Neutrophil (primary cell): ENCODE results near the gene UBALD2.

Experiments used
- H3K27ac ChIP-seq: fragments of 200-600 bp; sonication (generic); 2 replicates; pipeline ENCODE4 v1.5.1; 2016; ENCODE audit warnings: mild to moderate bottlenecking, moderate library complexity
- H3K27me3 ChIP-seq: fragments of 200-600 bp; sonication (generic); 2 replicates; pipeline ENCODE4 v1.6.0; 2016; ENCODE audit warnings: mild to moderate bottlenecking
- H3K36me3 ChIP-seq: fragments of 200-600 bp; sonication (generic); 2 replicates; pipeline ENCODE4 v1.5.1; 2017
- H3K4me1 ChIP-seq, 2 experiments: fragments of 200-600 bp in 1 of 2; sonication (generic) in 1 of 2; 1 replicate in 1 of 2; 2 replicates in 1 of 2; pipeline versions ENCODE4 v1.5.1 to v1.6.1; 2013 to 2016; ENCODE audit warnings: low read depth in 1 of 2, low read length in 1 of 2, mild to moderate bottlenecking in 1 of 2, moderate library complexity in 1 of 2; ENCODE audit not compliant: control insufficient read depth in 1 of 2, insufficient read depth in 1 of 2
- H3K4me3 ChIP-seq, 2 experiments: fragments of 200-600 bp in 1 of 2; sonication (generic) in 1 of 2; 1 replicate in 1 of 2; 2 replicates in 1 of 2; pipeline ENCODE4 v1.5.1; 2013 to 2016; ENCODE audit warnings: low read depth in 1 of 2, low read length in 1 of 2, mild to moderate bottlenecking in 1 of 2, moderate library complexity in 1 of 2
- H3K9me3 ChIP-seq: fragments of 200-600 bp; sonication (generic); 2 replicates; pipeline ENCODE4 v1.5.1; 2016
- TF ChIP-seq, protein P1 (sequence below): fragments of 200-600 bp; sonication (generic); IDR thresholded peaks from 2 replicates; pipeline ENCODE4 v1.5.1; 2016; ENCODE audit warnings: antibody characterized with exemption

The UBALD2 gene

DNA sequence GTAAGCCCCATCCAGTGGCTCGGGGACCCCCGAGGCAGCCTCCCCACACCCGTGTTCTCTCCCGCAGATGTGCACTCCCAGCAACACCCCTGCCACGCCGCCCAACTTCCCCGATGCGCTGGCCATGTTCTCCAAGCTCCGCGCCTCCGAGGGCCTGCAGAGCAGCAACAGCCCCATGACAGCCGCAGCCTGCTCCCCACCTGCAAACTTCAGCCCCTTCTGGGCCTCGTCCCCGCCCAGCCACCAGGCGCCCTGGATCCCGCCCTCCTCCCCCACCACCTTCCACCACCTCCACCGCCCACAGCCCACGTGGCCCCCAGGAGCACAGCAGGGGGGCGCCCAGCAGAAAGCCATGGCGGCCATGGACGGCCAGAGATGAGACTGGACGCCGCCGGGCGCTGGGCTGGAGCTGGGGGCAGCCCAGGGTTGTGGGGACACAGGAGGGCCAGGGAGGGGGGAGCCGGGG, 5.0 kb downstream of the UBALD2 start:
- peak overlapping the region; percentile 96 for H3K27ac ChIP-seq
- H3K4me3 ChIP-seq = no peak overlapping the region
- no peaks in the 10 kb centered on the region for H3K27me3 ChIP-seq
- peaks cover 36% of the 10 kb centered on the region for H3K36me3 ChIP-seq
- H3K9me3 ChIP-seq = no peaks in the 10 kb centered on the region
- H3K4me1 ChIP-seq = peaks cover 78 to 79% of the 10 kb centered on the region in 2 experiments
- TF ChIP-seq, protein P1, sequence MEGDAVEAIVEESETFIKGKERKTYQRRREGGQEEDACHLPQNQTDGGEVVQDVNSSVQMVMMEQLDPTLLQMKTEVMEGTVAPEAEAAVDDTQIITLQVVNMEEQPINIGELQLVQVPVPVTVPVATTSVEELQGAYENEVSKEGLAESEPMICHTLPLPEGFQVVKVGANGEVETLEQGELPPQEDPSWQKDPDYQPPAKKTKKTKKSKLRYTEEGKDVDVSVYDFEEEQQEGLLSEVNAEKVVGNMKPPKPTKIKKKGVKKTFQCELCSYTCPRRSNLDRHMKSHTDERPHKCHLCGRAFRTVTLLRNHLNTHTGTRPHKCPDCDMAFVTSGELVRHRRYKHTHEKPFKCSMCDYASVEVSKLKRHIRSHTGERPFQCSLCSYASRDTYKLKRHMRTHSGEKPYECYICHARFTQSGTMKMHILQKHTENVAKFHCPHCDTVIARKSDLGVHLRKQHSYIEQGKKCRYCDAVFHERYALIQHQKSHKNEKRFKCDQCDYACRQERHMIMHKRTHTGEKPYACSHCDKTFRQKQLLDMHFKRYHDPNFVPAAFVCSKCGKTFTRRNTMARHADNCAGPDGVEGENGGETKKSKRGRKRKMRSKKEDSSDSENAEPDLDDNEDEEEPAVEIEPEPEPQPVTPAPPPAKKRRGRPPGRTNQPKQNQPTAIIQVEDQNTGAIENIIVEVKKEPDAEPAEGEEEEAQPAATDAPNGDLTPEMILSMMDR = no peak

DNA sequence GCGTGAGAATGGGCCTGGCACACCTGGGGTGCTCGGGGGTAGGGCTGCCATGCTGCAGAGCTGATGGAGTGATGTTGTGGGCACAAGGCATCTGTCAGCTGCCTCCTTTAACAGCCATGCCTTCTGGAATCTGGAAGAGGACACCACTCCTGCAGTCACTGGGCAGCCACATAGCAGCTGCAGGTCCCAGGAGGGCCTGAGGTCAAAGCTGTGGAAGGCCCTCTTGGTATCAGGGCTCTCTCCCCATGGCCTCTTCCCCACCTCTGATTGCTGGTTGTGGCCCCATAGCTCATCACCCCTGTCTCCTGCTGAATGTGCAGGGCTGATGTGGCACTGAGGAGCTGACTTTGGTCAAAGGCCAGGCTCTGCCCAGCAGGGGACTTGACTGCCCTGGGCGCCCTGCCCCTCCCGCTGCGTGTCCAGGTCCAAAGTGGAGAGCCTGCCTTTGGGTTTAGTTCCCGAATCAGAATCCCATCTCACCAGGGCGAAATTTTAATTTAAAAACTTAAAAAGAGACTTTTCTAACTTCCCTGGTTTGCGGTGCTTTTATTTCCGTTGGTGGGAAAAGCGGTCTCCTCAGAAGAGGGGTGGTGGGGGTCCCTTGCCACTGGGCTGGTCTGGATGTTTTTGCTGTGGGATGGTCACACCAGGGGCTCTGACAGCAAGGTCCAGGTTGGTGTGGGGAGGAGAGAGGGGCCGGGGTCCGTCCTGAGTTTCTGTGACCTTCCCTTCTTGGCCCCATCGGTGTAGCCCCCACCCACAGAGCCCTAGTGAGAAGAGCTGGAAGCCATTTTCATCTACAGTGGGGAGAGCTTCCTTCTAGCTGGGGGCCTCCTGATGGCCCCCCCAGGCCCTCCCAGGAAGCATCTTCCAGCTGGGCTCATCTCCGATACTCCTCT, 5.9 kb downstream of the UBALD2 start:
- H3K36me3 ChIP-seq = peaks cover 36% of the 10 kb centered on the region
- peak overlapping the region; percentile 96 for H3K27ac ChIP-seq
- peaks cover 78 to 79% of the 10 kb centered on the region in 2 experiments for H3K4me1 ChIP-seq
- peak overlapping the region; percentile 57 to 63 for H3K4me3 ChIP-seq
- TF ChIP-seq, protein P1 = no peak
- no peaks in the 10 kb centered on the region for H3K9me3 ChIP-seq
- no peaks in the 10 kb centered on the region for H3K27me3 ChIP-seq

DNA sequence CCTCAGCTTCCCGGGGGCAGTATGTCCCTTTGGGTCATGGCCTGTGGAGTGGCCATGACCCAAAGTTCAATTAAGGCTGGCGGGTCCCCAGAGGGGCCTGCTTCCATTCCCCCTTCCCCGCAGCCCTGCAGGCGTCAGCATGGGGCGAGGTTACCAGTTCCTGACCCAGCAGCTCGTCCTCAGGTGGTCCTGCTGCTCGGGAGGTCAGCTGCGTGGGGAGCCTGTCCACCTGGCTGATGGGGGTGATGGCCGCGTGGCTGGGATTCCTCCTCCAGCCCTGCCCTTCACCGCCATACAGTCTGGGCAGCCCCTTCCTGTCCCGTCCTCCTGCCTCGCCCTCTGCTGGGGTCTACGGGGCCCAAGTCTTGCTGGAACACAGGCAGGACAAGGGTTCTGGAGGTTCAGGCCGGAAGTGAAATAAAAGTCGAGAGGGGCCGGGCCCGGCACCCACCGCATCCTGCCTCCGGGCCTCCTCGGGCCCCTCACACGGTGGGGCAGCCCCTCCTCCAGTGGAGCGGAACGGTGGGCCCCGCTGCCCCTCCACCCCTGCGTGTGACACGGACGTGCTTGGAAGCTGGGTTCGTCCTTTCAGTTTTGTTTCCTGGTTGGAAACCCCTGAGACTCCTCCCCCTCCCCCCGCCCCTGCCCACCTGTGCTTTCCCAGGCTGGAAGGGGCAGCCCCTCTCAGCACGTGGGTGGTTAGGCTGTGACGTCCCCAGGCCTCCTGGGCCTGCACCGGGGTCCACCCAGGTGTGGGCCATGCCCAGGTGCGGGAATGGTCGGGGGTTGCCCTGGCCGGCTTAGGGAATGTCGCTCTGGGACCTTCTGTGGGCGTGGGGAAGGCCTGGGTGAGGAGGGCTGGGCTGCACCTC, 6.8 kb downstream of the UBALD2 start:
- Histone ChIP-seq H3K9me3 (no peaks in the 10 kb centered on the region), H3K27ac (peak overlapping the region; percentile 96), H3K27me3 (no peaks in the 10 kb centered on the region), H3K36me3 (peaks cover 36% of the 10 kb centered on the region), H3K4me1 (peaks cover 71 to 76% of the 10 kb centered on the region in 2 experiments), H3K4me3 (peak overlapping the region; percentile 57 to 63)
- TF ChIP-seq, protein P1 = no peak

DNA sequence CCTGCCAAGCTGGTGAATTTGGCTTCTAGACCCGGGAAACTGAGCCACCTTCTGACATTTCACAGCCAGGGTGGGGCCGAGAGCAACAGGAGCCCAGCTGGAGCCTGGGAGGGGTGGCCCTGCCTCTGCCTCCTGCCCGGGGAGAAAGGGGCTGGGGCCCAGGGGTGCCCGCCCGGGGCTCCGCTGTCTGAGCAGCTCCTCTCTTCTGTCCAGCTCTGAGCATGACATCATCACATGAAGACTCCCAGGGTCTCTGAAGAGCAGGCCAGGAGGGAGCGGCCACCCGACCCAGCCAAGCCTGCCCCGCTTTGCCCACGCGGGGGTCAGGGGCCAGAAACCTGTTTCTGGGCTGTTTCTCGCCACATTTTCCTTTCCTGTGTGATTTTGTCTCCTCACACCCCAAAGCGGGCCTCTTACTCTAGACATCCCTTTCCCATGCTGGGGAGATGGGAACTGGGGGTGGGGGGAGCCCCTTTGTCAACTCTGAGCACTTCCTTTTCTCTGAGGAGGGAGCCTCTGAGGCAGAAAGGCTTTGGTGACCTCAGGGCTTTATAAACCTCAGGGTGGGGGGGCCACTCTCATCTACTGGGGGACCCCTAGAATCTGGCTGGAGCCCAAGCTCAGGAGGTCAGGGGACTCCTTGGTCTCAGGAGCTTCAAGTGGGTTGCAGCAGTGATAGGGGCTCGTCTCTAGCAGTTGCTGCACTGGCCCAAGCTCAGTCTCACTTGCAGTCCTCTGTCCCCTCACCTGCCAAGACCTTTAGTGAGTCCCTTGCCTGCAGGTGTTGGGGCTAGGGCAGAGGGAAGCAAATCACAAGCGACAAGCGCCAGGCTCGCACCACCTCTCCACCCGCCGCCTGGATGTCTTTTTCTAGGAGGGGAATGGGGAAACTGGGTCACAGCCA, 7.6 kb downstream of the UBALD2 start:
- Histone ChIP-seq H3K4me1 (peaks cover 62 to 67% of the 10 kb centered on the region in 2 experiments), H3K36me3 (peaks cover 33% of the 10 kb centered on the region), H3K27ac (peak overlapping the region; percentile 96), H3K27me3 (no peaks in the 10 kb centered on the region), H3K9me3 (no peaks in the 10 kb centered on the region), H3K4me3 (peak overlapping the region; percentile 57 to 63)
- TF ChIP-seq, protein P1 = no peak
